Neural progenitor cell (in vitro differentiated cells): ENCODE measurements around the gene AMN. TPM values are rescaled to one million over a fixed set of nuclear protein-coding genes. Genes with fewer than 3 reads are reported as not detected.

Experiments used
- DNase-seq: peaks from one replicate; pipeline ENCODE4 v3.0.0-alpha.2; 2016; ENCODE audit warnings: low spot score
- H2AFZ ChIP-seq: fragments of 200-600 bp; sonication (generic); replicated peaks from 2 replicates; pipeline ENCODE4 v1.6.1; 2016; ENCODE audit warnings: antibody characterized with exemption
- H3F3A ChIP-seq: fragments of 200-600 bp; sonication (generic); 2 replicates; pipeline ENCODE4 v1.6.1; 2016; ENCODE audit warnings: antibody characterized with exemption, low read depth
- H3K27ac ChIP-seq: fragments of 200-600 bp; sonication (generic); 2 replicates; pipeline ENCODE4 v1.5.1; 2016; ENCODE audit warnings: mild to moderate bottlenecking
- H3K27me3 ChIP-seq: fragments of 200-600 bp; sonication (generic); 2 replicates; pipeline ENCODE4 v1.6.1; 2016; ENCODE audit warnings: mild to moderate bottlenecking, moderate library complexity
- H3K36me3 ChIP-seq: fragments of 200-600 bp; sonication (generic); 2 replicates; pipeline ENCODE4 v1.5.1; 2016
- H3K4me1 ChIP-seq: fragments of 200-600 bp; sonication (generic); 2 replicates; pipeline ENCODE4 v1.6.1; 2016; ENCODE audit warnings: mixed run types
- H3K4me2 ChIP-seq: fragments of 200-600 bp; sonication (generic); 2 replicates; pipeline ENCODE4 v1.6.1; 2016
- H3K4me3 ChIP-seq: fragments of 200-600 bp; sonication (generic); 2 replicates; pipeline ENCODE4 v1.5.1; 2016
- H3K79me2 ChIP-seq: fragments of 200-600 bp; sonication (generic); 2 replicates; pipeline ENCODE4 v1.6.1; 2016; ENCODE audit warnings: low read depth
- H3K9ac ChIP-seq: fragments of 200-600 bp; sonication (generic); 2 replicates; pipeline ENCODE4 v1.6.1; 2016
- H3K9me3 ChIP-seq: fragments of 200-600 bp; sonication (generic); 2 replicates; pipeline ENCODE4 v1.5.1; 2016; ENCODE audit warnings: low read depth
- H4K20me1 ChIP-seq: fragments of 200-600 bp; sonication (generic); 2 replicates; pipeline ENCODE4 v1.6.1; 2016; ENCODE audit warnings: low read depth
- H3K27ac Mint-ChIP-seq: 3 replicates; pipeline ENCODE4 v1.8.0; 2021; ENCODE audit warnings: mixed read lengths
- H3K27me3 Mint-ChIP-seq: 2 replicates; pipeline ENCODE4 v1.8.0; 2022; ENCODE audit warnings: low read depth, mild to moderate bottlenecking, inconsistent platforms, moderate library complexity, mixed read lengths; ENCODE audit not compliant: insufficient read depth
- H3K36me3 Mint-ChIP-seq: 3 replicates; pipeline ENCODE4 v1.8.0; 2021; ENCODE audit warnings: mixed read lengths
- H3K4me1 Mint-ChIP-seq: 3 replicates; pipeline ENCODE4 v1.8.0; 2021; ENCODE audit warnings: mixed read lengths
- H3K4me3 Mint-ChIP-seq: 3 replicates; pipeline ENCODE4 v1.8.0; 2021; ENCODE audit warnings: mild to moderate bottlenecking, moderate library complexity, mixed read lengths
- H3K9me3 Mint-ChIP-seq: 3 replicates; pipeline ENCODE4 v1.8.0; 2020; ENCODE audit warnings: mixed read lengths
- EZH2 ChIP-seq: fragments of 200-600 bp; sonication (generic); IDR thresholded peaks from 2 replicates; pipeline ENCODE4 v1.6.1; 2017; ENCODE audit warnings: antibody characterized with exemption, mild to moderate bottlenecking, moderate library complexity
- EZH2phosphoT487 ChIP-seq: fragments of 200-600 bp; sonication (generic); IDR thresholded peaks from 2 replicates; pipeline ENCODE4 v1.6.1; 2017; ENCODE audit warnings: antibody characterized with exemption
- total RNA-seq: library from RNA; depleted of rRNA; stranded (reverse); fragments of >200 nt; gene quantifications from 2 replicates; pipeline ENCODE4 v1.2.3, GENCODE V29; 2015; ENCODE audit warnings: low replicate concordance
- TF ChIP-seq, protein P1 (sequence below): fragments of 200-600 bp; sonication (generic); IDR thresholded peaks from 2 replicates; pipeline ENCODE4 v1.5.1; 2017; ENCODE audit warnings: antibody characterized with exemption, mild to moderate bottlenecking

AMN gene
- total RNA-seq, 1 donor from 2014 or later, result not detected

DNA sequence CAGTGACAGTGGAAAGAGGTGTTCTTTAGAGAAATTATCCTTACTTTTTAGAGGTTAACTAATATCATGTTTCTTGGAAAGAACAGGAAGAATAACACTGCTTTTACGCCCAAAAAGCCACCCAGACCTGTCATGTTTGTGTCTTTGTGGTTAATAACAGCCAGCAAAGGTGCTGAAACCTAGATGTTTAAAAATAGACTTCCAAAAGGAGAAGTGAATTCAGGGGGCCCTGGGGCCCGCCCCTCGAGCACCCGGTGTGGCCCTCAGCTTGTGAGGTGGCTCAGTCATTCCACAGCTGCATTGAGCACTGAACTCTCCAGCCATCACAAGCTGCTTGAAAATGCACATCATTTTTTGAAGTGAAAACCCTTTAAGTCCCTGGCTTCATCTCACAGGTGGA lies 20.8 kb upstream of the AMN start:
- Histone ChIP-seq H3K9ac (no peak overlapping the region), H3K4me2 (no peak overlapping the region), H3K9me3 (no peaks in the 10 kb centered on the region), H3K27ac (no peak overlapping the region), H2AFZ (no peak overlapping the region), H3K79me2 (no peaks in the 10 kb centered on the region), H3K4me1 (no peaks in the 10 kb centered on the region), H4K20me1 (no peaks in the 10 kb centered on the region), H3F3A (no peaks in the 10 kb centered on the region), H3K4me3 (no peak overlapping the region), H3K36me3 (peaks cover 6% of the 10 kb centered on the region), H3K27me3 (no peaks in the 10 kb centered on the region)
- Mint-ChIP-seq H3K27me3 (peaks cover 2% of the 10 kb centered on the region), H3K4me1 (peaks cover 9% of the 10 kb centered on the region), H3K9me3 (peaks cover 3% of the 10 kb centered on the region), H3K27ac (peak overlapping the region; percentile 44), H3K36me3 (peaks cover 26% of the 10 kb centered on the region), H3K4me3 (no peak overlapping the region)
- no peak for DNase-seq
- TF ChIP-seq, protein P1, sequence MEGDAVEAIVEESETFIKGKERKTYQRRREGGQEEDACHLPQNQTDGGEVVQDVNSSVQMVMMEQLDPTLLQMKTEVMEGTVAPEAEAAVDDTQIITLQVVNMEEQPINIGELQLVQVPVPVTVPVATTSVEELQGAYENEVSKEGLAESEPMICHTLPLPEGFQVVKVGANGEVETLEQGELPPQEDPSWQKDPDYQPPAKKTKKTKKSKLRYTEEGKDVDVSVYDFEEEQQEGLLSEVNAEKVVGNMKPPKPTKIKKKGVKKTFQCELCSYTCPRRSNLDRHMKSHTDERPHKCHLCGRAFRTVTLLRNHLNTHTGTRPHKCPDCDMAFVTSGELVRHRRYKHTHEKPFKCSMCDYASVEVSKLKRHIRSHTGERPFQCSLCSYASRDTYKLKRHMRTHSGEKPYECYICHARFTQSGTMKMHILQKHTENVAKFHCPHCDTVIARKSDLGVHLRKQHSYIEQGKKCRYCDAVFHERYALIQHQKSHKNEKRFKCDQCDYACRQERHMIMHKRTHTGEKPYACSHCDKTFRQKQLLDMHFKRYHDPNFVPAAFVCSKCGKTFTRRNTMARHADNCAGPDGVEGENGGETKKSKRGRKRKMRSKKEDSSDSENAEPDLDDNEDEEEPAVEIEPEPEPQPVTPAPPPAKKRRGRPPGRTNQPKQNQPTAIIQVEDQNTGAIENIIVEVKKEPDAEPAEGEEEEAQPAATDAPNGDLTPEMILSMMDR, result no peak
- TF ChIP-seq EZH2phosphoT487 (no peak), EZH2 (no peak)

DNA sequence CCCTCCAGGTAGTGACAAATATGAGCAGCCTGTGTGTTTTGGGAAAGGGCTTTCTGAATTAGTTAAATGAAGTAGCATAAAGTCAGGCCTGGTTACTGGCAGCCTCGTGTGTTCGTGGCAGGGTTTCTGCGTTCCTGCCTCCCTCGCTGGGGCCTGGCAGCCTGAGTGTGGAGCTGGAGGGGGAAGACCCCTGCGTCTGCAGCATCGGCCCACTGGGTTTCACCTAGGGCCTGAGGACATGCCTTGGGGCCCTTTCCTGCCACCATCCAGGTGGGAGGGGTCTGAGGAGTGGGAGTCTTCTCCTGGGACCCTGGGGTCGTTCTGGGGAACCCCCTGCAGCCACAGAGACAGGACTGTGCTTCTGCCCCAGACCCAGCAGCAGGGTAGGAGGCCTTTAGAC lies 20.4 kb upstream of the AMN start:
- Mint-ChIP-seq H3K36me3 (peaks cover 29% of the 10 kb centered on the region), H3K4me3 (no peak overlapping the region), H3K27me3 (peaks cover 2% of the 10 kb centered on the region), H3K27ac (no peak overlapping the region), H3K4me1 (peaks cover 9% of the 10 kb centered on the region), H3K9me3 (peaks cover 5% of the 10 kb centered on the region)
- Histone ChIP-seq H3K4me3 (no peak overlapping the region), H3K4me2 (no peak overlapping the region), H4K20me1 (no peaks in the 10 kb centered on the region), H3K27me3 (no peaks in the 10 kb centered on the region), H3K79me2 (no peaks in the 10 kb centered on the region), H3K4me1 (no peaks in the 10 kb centered on the region), H3K9me3 (no peaks in the 10 kb centered on the region), H3K36me3 (peaks cover 6% of the 10 kb centered on the region), H3K9ac (no peak overlapping the region), H3F3A (no peaks in the 10 kb centered on the region), H2AFZ (no peak overlapping the region), H3K27ac (no peak overlapping the region)
- TF ChIP-seq EZH2 (no peak), EZH2phosphoT487 (no peak)
- TF ChIP-seq, protein P1, result no peak
- DNase-seq, result no peak

DNA sequence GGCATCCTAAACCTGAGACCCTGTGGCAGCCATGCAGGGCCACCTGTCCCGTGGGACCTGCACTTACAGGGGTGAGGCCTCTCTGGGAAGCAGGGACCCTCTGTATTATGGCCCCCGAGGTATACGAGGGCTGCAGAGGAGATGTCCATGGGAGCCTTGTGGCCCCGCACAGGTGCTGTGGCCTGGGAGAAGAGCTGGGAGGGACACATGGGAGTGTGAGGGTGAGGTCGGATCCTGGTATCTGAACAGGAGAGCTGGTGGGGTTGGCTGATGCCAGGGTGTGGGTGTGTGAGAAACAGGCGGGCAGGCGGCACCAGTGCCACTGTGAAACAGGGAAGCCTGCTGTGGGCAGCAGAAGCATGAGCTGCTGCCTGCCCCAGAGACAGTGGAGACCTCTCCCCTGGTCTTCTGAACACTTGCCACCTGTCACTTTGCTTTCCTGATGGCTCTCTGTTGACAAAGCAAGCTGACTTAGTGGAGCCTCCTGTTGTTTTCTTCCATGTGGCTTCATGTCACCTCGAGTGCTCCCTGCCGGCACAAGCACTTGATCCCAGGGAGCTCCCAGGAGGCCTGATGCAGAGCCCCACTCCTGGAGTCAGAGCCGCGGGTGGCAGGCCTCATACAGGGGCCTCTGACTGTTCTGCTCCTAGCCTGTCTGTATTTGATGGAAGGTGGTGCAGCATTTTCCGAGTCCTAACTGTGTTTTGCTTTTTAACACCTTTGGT lies 19.8 kb upstream of the AMN start:
- Mint-ChIP-seq H3K9me3 (peaks cover 5% of the 10 kb centered on the region), H3K4me3 (peak overlapping the region; percentile 9), H3K4me1 (peaks cover 9% of the 10 kb centered on the region), H3K36me3 (peaks cover 30% of the 10 kb centered on the region), H3K27ac (no peak overlapping the region), H3K27me3 (peaks cover 2% of the 10 kb centered on the region)
- Histone ChIP-seq H4K20me1 (no peaks in the 10 kb centered on the region), H3K27me3 (no peaks in the 10 kb centered on the region), H3K4me1 (no peaks in the 10 kb centered on the region), H3K36me3 (peaks cover 6% of the 10 kb centered on the region), H3K79me2 (no peaks in the 10 kb centered on the region), H3K4me2 (no peak overlapping the region), H3K9me3 (no peaks in the 10 kb centered on the region), H3K27ac (no peak overlapping the region), H2AFZ (no peak overlapping the region), H3K4me3 (no peak overlapping the region), H3K9ac (no peak overlapping the region), H3F3A (no peaks in the 10 kb centered on the region)
- DNase-seq, result no peak
- TF ChIP-seq, protein P1, result no peak
- TF ChIP-seq EZH2, result no peak
- no peak for TF ChIP-seq EZH2phosphoT487
